CMK (cell line): ENCODE data around the gene FUT6.
"Not testable (repeated sequence)": the region's sequence is repeated elsewhere in the genome, so short reads cannot be mapped to it uniquely, and the experiment has no call there.

Experiments
- DNase-seq: peaks from one replicate; pipeline ENCODE4 v3.0.0-alpha.2; 2010; ENCODE audit warnings: low read depth

The FUT6 gene

GRCh38 chr19:5839065-5840017, at the start of gene FUT6:
TSS of gene FUT6 (minus strand) at chr19:5839702. CDS start at chr19:5832567, 7,135 bp downstream.
- DNase-seq = peak; percentile 36

- DNase-seq = not testable (repeated sequence)
These were observed 44.7 kb upstream of the FUT6 start for GRCh38 chr19:5884065-5884811.

- not testable (repeated sequence) for DNase-seq
These were observed 43.8 kb upstream of the FUT6 start for GRCh38 chr19:5883157-5883873.

GRCh38 chr19:5882421-5882968, 43.0 kb upstream of the FUT6 start:
- no peak for DNase-seq

- no peak for DNase-seq
These were observed 42.2 kb upstream of the FUT6 start for GRCh38 chr19:5881543-5882299.

GRCh38 chr19:5880604-5881078, 41.1 kb upstream of the FUT6 start:
- DNase-seq = no peak

- no peak for DNase-seq
These were observed 40.7 kb upstream of the FUT6 start for GRCh38 chr19:5880196-5880595.

GRCh38 chr19:5877882-5878281, 38.4 kb upstream of the FUT6 start:
- DNase-seq = no peak

- no peak for DNase-seq
These were observed 37.9 kb upstream of the FUT6 start for GRCh38 chr19:5877427-5877826.

GRCh38 chr19:5874496-5874895, 35.0 kb upstream of the FUT6 start:
- not testable (repeated sequence) for DNase-seq

- no peak for DNase-seq
These were observed 34.2 kb upstream of the FUT6 start for GRCh38 chr19:5873617-5874199.

GRCh38 chr19:5870986-5871394, 31.5 kb upstream of the FUT6 start:
- DNase-seq = no peak

- DNase-seq = no peak
These were observed 28.0 kb upstream of the FUT6 start for GRCh38 chr19:5867201-5868136.

GRCh38 chr19:5865772-5866171, 26.3 kb upstream of the FUT6 start:
- DNase-seq = no peak

- DNase-seq = no peak
These were observed 25.4 kb upstream of the FUT6 start for GRCh38 chr19:5864725-5865486.

- DNase-seq = no peak
These were observed 24.7 kb upstream of the FUT6 start for GRCh38 chr19:5864013-5864720.

GRCh38 chr19:5863030-5863665, 23.6 kb upstream of the FUT6 start:
- no peak for DNase-seq
